ENCODE measurements around the gene TGM6. TPM values are rescaled to one million over a fixed set of nuclear protein-coding genes. Genes with fewer than 3 reads are reported as not detected.

The TGM6 gene
- total and polyA plus RNA-seq, 9 of the 15 experiments (the other 6 are each of a cell fraction or from before 2014, with no cell fraction given), result not detected

- no peak for ATAC-seq
- Histone ChIP-seq H3K4me2 (ENCODE audit: insufficient read depth, low read length) (no peak overlapping the region), H3K27me3 (ENCODE audit: control insufficient read depth in 2 of 2, insufficient read depth in 2 of 2, low read length in 2 of 2) (peaks cover 2 to 21% of the 10 kb centered on the region in 2 experiments; a peak in 3 of 5 replicates), H3K9me1 (ENCODE audit: control insufficient read depth, insufficient read depth, low read length) (no peaks in the 10 kb centered on the region), H3K4me3 (no peak overlapping the region), H3K79me2 (ENCODE audit: control insufficient read depth, insufficient read depth, low read length) (no peaks in the 10 kb centered on the region), H3K36me3 (ENCODE audit: control insufficient read depth, insufficient read depth, low read length) (no peaks in the 10 kb centered on the region), H2AFZ (ENCODE audit: low read depth, low read length) (no peak overlapping the region), H3K4me1 (replicated peaks in 1 of 2; ENCODE audit: control insufficient read depth in 2 of 2, insufficient read depth in 2 of 2, low read length in 2 of 2) (no peaks in the 10 kb centered on the region; a peak in 1 of 5 replicates), H3K9ac (ENCODE audit: insufficient read depth in 1 of 2, low read depth in 2 of 2, low read length in 2 of 2) (no peak overlapping the region), H3K27ac (ENCODE audit: extremely low read depth, low read depth, low read length) (no peak overlapping the region), H3K9me3 (replicated peaks; ENCODE audit: control insufficient read depth, insufficient read depth, low read depth, low read length) (no peaks in the 10 kb centered on the region), H4K20me1 (replicated peaks; ENCODE audit: control insufficient read depth, insufficient read depth, low read length) (no peaks in the 10 kb centered on the region)
- BruUV-seq (replicated peaks), result no TSS peak
- 24% methylated on average over 5 of the region's 6 CpGs for whole genome bisulfite sequencing (ENCODE audit: insufficient coverage, low coverage, missing lambda C conversion rate)
- no peak for FAIRE-seq
- intact Hi-C loops (cut with micrococcal nuclease), result no loop called here
- in situ Hi-C loops (cut with MboI), result loop anchor here (5.0 kb wide), 1 partner anchor 129 kb away; no protein-coding TSS in a partner anchor
- CTCF ChIA-PET (ENCODE audit: low intra/inter-chr PET ratio), result no interaction called here
- POLR2A ChIA-PET, result interaction anchor here (0.8 kb wide), 1 partner anchor 179 kb away, joined by 3 read pairs; no protein-coding TSS in a partner anchor
- DNase-seq (ENCODE audit: extremely low read depth in 1 of 4, low spot score in 3 of 4), result no peak
- TF ChIP-seq PML (IDR thresholded peaks at IDR 0.05; ENCODE audit: low read length) (no peak), STAT6 (CRISPR knock-in tag; IDR thresholded peaks at IDR 0.05) (no peak), SP1 (CRISPR knock-in tag; IDR thresholded peaks at IDR 0.05) (no peak), ZNF431 (CRISPR knock-in tag; IDR thresholded peaks at IDR 0.05) (no peak), TFAM (CRISPR knock-in tag; conservative IDR thresholded peaks at IDR 0.05) (no peak), KDM1A (IDR thresholded peaks at IDR 0.05) (no peak), ZNF436 (CRISPR knock-in tag; IDR thresholded peaks at IDR 0.05) (no peak), TOE1 (IDR thresholded peaks at IDR 0.05; ENCODE audit: borderline replicate concordance) (no peak), TOE1 (CRISPR knock-in tag; IDR thresholded peaks at IDR 0.05; ENCODE audit: borderline replicate concordance, low read depth) (no peak), VEZF1 (CRISPR knock-in tag; IDR thresholded peaks at IDR 0.05) (no peak), EP300 (IDR thresholded peaks at IDR 0.05; ENCODE audit: low read length) (no peak), MECOM (CRISPR knock-in tag; IDR thresholded peaks at IDR 0.05) (no peak), HNRNPH1 (optimal IDR thresholded peaks at IDR 0.05; ENCODE audit: low read depth, low read length) (no peak), SREBF1 (IDR thresholded peaks at IDR 0.05; ENCODE audit: borderline replicate concordance, low read depth, low read length) (no peak)
These were observed 39.9 kb upstream of the TGM6 start for GRCh38 chr20:2340823-2341222.

Data from K562 (cell line).